Gastrocnemius medialis (tissue), 4 donors: ENCODE data around the gene DNM3. TPM values are rescaled to one million over a fixed set of nuclear protein-coding genes. Genes with fewer than 3 reads are reported as not detected.

ENCODE experiments used
- ATAC-seq, 2 donors: fragments of 150-250 bp; one replicate each; pipeline ENCODE4 v1.9.1; 2016
- DNase-seq, 2 donors: peaks; one replicate each; pipeline ENCODE4 v3.0.0-alpha.2; 2019
- H3K27ac ChIP-seq, 4 donors: fragments of 200-600 bp; sonication (generic); 1 replicate in 1 of 4; 2 replicates in 3 of 4; pipeline ENCODE4 v1.5.1; 2016 to 2018; ENCODE audit warnings: mild to moderate bottlenecking in 2 of 4, moderate library complexity in 1 of 4
- H3K27me3 ChIP-seq, 3 donors: fragments of 200-600 bp; sonication (generic) in 2 of 3; 1 replicate in 1 of 3; 2 replicates in 2 of 3; pipeline versions ENCODE4 v1.5.1 to v1.6.0; 2016 to 2019; ENCODE audit warnings: mild to moderate bottlenecking in 1 of 3, moderate library complexity in 1 of 3
- H3K36me3 ChIP-seq, 2 donors: fragments of 200-600 bp; sonication (generic) in 1 of 2; one replicate each; pipeline ENCODE4 v1.5.1; 2017 to 2018
- H3K4me1 ChIP-seq, 2 donors: fragments of 200-600 bp; sonication (generic) in 1 of 2; one replicate each; pipeline ENCODE4 v1.5.1; 2016 to 2017; ENCODE audit warnings: mild to moderate bottlenecking in 2 of 2
- H3K4me3 ChIP-seq, 4 donors: fragments of 200-600 bp; sonication (generic) in 3 of 4; 1 replicate in 1 of 4; 2 replicates in 3 of 4; pipeline ENCODE4 v1.5.1; 2016 to 2019; ENCODE audit warnings: mild to moderate bottlenecking in 2 of 4
- H3K9me3 ChIP-seq, 3 donors: fragments of 200-600 bp; sonication (generic) in 2 of 3; 1 replicate in 1 of 3; 2 replicates in 2 of 3; pipeline ENCODE4 v1.5.1; 2016 to 2019
- CTCF ChIP-seq, 5 experiments: fragments of 450-650 bp in 3 of 5; fragments of 200-600 bp in 2 of 5; sonication (generic) in 2 of 5; IDR thresholded peaks in 4 of 5; conservative IDR thresholded peaks in 1 of 5; 1 replicate in 4 of 5; 2 replicates in 1 of 5; pipeline ENCODE4 v1.5.1; 2016 to 2019; ENCODE audit warnings: antibody characterized with exemption in 5 of 5, mild to moderate bottlenecking in 3 of 5, moderate library complexity in 3 of 5
- POLR2A ChIP-seq, 2 donors: fragments of 450-650 bp; IDR thresholded peaks; one replicate each; pipeline ENCODE4 v1.6.1; 2017; ENCODE audit warnings: antibody characterized with exemption in 2 of 2, mild to moderate bottlenecking in 2 of 2, moderate library complexity in 2 of 2
- in situ Hi-C, 4 donors: fragments of 200-750 bp; cut with MboI; loops; one replicate each; pipeline versions ENCODE4 v1.15.0 to v1.8.0; 2017; ENCODE audit warnings: low sequenced_read_pairs in 4 of 4
- intact Hi-C: fragments of 100-400 bp; cut with DNase I; formaldehyde crosslinking; loops from one replicate; pipeline ENCODE4 v1.15.1; 2023; ENCODE audit warnings: low total_unique reads
- total RNA-seq, 4 donors: library from RNA; depleted of rRNA; stranded (reverse); fragments of >200 nt; gene quantifications; one replicate each; pipeline versions ENCODE4 v1.1.0 to v1.2.3, GENCODE V29; 2016

DNM3 gene
- total RNA-seq, 4 donors from 2014 or later: 0.35 to 1.6 (median 1.1) TPM

GRCh38 chr1:172383536-172383935 is 542.2 kb downstream of the DNM3 start:
- H3K4me1 ChIP-seq: no peaks in the 10 kb centered on the region
- no peak for DNase-seq
- H3K36me3 ChIP-seq: no peaks in the 10 kb centered on the region
- H3K27ac ChIP-seq: no peak overlapping the region
- no peak for ATAC-seq
- H3K9me3 ChIP-seq: no peaks in the 10 kb centered on the region
- in situ Hi-C loops (no loop called here), intact Hi-C loops (no loop called here)
- TF ChIP-seq CTCF (IDR thresholded peaks at IDR 0.05 in 4 of 5, conservative IDR thresholded peaks at IDR 0.05 in 1 of 5) (no peak), POLR2A (IDR thresholded peaks at IDR 0.05) (no peak)
- no peak overlapping the region for H3K4me3 ChIP-seq
- no peaks in the 10 kb centered on the region for H3K27me3 ChIP-seq

- Histone ChIP-seq H3K27me3 (no peaks in the 10 kb centered on the region), H3K9me3 (no peaks in the 10 kb centered on the region), H3K36me3 (no peaks in the 10 kb centered on the region), H3K27ac (no peak overlapping the region), H3K4me3 (no peak overlapping the region), H3K4me1 (no peaks in the 10 kb centered on the region)
- in situ Hi-C loops (no loop called here), intact Hi-C loops (no loop called here)
- no peak for TF ChIP-seq POLR2A (IDR thresholded peaks at IDR 0.05)
- TF ChIP-seq CTCF (IDR thresholded peaks at IDR 0.05 in 4 of 5, conservative IDR thresholded peaks at IDR 0.05 in 1 of 5): no peak
- ATAC-seq: no peak
- no peak for DNase-seq
These were observed 543.4 kb downstream of the DNM3 start for GRCh38 chr1:172384656-172385055.

- in situ Hi-C loops: no loop called here
- H3K36me3 ChIP-seq: no peaks in the 10 kb centered on the region
- H3K4me1 ChIP-seq: peaks cover 0 to 7% of the 10 kb centered on the region in 2 donors
- intact Hi-C loops: no loop called here
- DNase-seq: no peak
- no peak overlapping the region for H3K4me3 ChIP-seq
- no peak for ATAC-seq
- H3K9me3 ChIP-seq: no peaks in the 10 kb centered on the region
- H3K27me3 ChIP-seq: no peaks in the 10 kb centered on the region
- H3K27ac ChIP-seq: no peak overlapping the region
- TF ChIP-seq POLR2A (IDR thresholded peaks at IDR 0.05) (no peak), CTCF (IDR thresholded peaks at IDR 0.05 in 4 of 5, conservative IDR thresholded peaks at IDR 0.05 in 1 of 5) (no peak)
These were observed 544.7 kb downstream of the DNM3 start for GRCh38 chr1:172386046-172386445.

GRCh38 chr1:172388490-172388889 is 547.2 kb downstream of the DNM3 start:
- Histone ChIP-seq H3K4me3 (no peak overlapping the region), H3K36me3 (no peaks in the 10 kb centered on the region), H3K4me1 (peaks cover under 1 to 7% of the 10 kb centered on the region in 2 donors), H3K9me3 (no peaks in the 10 kb centered on the region), H3K27ac (no peak overlapping the region), H3K27me3 (no peaks in the 10 kb centered on the region)
- no peak for TF ChIP-seq CTCF (IDR thresholded peaks at IDR 0.05 in 4 of 5, conservative IDR thresholded peaks at IDR 0.05 in 1 of 5)
- TF ChIP-seq POLR2A (IDR thresholded peaks at IDR 0.05): no peak
- no peak for ATAC-seq
- in situ Hi-C loops (no loop called here), intact Hi-C loops (no loop called here)
- DNase-seq: no peak

- DNase-seq: no peak
- no peak overlapping the region for H3K4me3 ChIP-seq
- no peak for TF ChIP-seq POLR2A (IDR thresholded peaks at IDR 0.05)
- no peak for TF ChIP-seq CTCF (IDR thresholded peaks at IDR 0.05 in 4 of 5, conservative IDR thresholded peaks at IDR 0.05 in 1 of 5)
- no peaks in the 10 kb centered on the region for H3K9me3 ChIP-seq
- no peak for ATAC-seq
- intact Hi-C loops: no loop called here
- no peaks in the 10 kb centered on the region for H3K27me3 ChIP-seq
- in situ Hi-C loops: no loop called here
- peak overlapping the region in 2 of 4 donors; percentile 27 to 45 for H3K27ac ChIP-seq
- H3K4me1 ChIP-seq: peaks cover 6 to 7% of the 10 kb centered on the region in 2 donors
- no peaks in the 10 kb centered on the region for H3K36me3 ChIP-seq
These were observed 549.0 kb downstream of the DNM3 start for GRCh38 chr1:172390301-172390682.
